Activated CD4-positive, CD25-positive, alpha-beta regulatory T cell treated with anti-CD3 and anti-CD28 coated beads, Interleukin-2, amount 50 U/mL, for 24 hours (primary cell): ENCODE results near the gene HAPLN2.

Source experiments
- ATAC-seq, 2 donors: fragments of 150-1000 bp; cut with Tn5 transposase; one replicate each; pipeline ENCODE4 v1.10.0; 2021; ENCODE audit warnings: mild to moderate bottlenecking in 1 of 2, moderate library complexity in 1 of 2

The HAPLN2 gene

GRCh38 chr1:156646738-156647211, 27.6 kb downstream of the HAPLN2 start:
- ATAC-seq, result no peak

DNA sequence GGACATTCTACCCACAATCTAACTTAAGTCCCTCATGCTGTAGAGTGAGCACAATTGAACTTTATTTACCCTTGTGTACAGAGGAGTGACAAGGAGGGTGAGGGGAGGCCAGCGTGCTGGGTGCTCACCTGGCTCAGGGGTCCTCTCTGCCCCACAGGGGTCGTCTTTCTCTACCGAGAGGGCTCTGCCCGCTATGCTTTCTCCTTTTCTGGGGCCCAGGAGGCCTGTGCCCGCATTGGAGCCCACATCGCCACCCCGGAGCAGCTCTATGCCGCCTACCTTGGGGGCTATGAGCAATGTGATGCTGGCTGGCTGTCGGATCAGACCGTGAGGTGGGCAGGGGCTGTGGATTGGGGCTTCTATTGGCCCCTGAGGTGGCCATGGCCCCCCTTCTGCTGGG, 28.1 kb downstream of the HAPLN2 start:
- no peak for ATAC-seq

DNA sequence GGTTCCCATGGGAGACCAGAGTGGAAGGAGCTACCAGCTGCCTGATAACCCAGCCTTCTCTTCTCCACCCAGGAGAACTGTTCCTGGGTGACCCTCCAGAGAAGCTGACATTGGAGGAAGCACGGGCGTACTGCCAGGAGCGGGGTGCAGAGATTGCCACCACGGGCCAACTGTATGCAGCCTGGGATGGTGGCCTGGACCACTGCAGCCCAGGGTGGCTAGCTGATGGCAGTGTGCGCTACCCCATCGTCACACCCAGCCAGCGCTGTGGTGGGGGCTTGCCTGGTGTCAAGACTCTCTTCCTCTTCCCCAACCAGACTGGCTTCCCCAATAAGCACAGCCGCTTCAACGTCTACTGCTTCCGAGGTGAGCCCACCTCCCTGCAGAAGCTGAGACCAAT, 29.3 kb downstream of the HAPLN2 start:
- no peak for ATAC-seq

DNA sequence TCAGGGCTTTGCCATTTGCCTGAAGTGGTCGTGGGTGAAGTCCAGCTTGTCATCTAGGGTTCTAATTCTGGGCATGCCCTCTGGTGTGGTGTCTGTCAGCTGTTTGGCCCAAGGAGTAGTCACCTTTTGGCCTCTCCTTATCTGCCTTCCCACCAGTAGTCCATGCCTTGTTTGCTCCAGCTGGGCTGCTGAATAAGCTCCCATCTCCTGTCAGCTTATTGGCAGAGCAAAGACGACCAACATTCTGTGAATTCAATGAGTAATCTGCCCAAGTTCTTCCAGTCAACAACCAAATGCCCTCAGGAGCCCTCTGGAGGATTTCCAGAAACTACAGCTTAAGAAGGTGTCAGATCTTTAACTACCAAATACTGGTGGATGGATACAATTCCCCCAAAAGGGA, 29.7 kb downstream of the HAPLN2 start:
- no peak for ATAC-seq

DNA sequence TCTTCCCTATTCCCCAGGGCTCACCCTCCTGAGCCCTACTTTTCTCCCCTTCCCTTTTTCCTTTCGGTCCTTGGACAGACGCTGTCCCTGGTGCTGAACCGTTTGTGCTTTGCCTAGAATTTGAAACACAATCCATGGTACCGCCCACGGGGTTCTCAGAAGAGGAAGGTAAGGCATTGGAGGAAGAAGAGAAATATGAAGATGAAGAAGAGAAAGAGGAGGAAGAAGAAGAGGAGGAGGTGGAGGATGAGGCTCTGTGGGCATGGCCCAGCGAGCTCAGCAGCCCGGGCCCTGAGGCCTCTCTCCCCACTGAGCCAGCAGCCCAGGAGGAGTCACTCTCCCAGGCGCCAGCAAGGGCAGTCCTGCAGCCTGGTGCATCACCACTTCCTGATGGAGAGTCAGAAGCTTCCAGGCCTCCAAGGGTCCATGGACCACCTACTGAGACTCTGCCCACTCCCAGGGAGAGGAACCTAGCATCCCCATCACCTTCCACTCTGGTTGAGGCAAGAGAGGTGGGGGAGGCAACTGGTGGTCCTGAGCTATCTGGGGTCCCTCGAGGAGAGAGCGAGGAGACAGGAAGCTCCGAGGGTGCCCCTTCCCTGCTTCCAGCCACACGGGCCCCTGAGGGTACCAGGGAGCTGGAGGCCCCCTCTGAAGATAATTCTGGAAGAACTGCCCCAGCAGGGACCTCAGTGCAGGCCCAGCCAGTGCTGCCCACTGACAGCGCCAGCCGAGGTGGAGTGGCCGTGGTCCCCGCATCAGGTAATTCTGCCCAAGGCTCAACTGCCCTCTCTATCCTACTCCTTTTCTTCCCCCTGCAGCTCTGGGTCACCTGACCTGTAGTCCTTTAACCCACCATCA, 33.1 kb downstream of the HAPLN2 start:
- no peak for ATAC-seq

DNA sequence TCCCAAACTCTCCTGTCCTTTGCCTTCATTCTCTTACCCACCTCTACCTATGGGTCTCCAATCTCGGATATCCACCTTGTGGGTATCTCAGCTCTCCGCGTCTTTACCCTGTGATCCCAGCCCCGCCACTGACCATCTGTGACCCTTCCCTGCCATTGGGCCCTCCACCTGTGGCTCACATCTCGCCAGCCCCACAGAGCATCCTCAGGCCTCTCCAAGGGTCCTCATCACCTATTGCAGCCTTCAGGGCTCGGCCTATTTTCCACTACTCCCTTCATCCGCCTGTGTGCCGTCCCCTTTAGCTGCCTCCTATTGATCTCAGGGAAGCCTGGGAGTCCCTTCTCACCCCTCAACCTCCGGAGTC, 33.8 kb downstream of the HAPLN2 start:
- no peak for ATAC-seq

DNA sequence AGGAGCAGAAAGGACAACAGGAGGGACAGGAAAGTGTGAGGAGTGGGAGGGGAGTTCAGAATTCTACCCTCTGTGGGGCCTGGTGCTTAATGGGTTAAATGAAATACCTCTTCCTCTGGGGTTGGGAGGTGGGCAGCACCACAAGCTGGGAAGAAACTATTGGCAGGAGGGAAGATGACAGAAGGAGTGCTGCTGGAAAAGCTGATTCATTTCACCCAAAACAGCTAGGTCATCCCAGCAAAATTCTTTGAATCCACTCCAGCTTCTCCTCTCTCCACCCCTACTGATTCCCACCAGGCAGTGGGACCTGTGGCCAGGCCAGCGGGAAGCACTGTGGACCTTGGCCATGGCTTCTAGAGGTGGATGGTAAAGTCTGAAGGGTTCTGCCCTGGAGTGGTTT, 35.5 kb downstream of the HAPLN2 start:
- ATAC-seq, result no peak

GRCh38 chr1:156655151-156655903, 36.1 kb downstream of the HAPLN2 start:
- ATAC-seq, result no peak

DNA sequence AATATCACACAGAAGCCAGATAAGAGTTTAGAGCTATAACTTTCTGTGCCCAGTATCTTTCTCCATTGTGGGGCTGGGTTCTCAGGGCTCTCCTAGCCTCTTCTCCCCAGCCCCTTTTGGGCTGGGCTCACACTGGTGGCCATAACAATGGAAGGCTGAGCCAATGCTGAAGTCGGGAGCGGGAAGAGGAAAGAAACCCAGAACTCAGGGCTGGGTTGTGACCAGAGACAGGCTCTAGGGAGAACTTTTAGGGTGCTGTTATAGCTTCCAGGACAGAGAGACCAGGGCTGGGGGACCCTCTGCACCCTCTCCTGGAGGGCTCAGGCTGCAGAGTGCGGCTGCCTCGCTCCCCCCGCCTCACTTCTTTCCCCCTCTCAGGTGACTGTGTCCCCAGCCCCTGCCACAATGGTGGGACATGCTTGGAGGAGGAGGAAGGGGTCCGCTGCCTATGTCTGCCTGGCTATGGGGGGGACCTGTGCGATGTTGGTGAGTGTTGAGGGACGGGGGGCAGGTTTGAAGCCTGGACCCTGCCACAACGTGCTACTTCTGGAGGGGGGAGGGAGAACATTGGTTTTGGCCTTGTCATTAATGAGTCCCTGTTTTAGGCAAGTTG, 36.8 kb downstream of the HAPLN2 start:
- ATAC-seq, result no peak

- ATAC-seq, result peak; percentile 50 to 58
Measured at GRCh38 chr1:156656806-156657740, 37.9 kb downstream of the HAPLN2 start.

DNA sequence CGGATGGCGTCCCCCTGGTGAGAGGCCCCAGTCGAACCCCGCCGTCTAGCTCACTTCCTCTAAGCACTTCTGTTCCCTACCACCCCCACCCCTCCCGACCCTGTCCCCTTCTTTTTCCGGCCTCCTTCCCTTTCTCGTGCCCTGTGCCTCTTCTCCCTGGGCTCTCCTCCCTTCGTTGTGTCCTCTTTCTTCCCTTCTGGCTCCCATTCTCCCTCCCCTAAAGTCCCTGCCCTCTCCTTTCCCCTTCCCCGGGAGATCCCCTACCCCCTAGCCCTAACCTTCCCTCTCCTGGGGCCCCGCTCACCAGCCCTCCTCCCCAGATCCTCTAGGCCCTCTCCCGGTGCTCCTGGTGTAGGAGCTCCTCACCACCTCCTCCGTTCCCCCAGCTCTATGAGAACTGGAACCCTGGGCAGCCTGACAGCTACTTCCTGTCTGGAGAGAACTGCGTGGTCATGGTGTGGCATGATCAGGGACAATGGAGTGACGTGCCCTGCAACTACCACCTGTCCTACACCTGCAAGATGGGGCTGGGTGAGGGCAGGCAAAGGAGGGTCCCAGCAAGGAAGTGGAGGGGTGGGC, 38.6 kb downstream of the HAPLN2 start:
- ATAC-seq, result no peak

DNA sequence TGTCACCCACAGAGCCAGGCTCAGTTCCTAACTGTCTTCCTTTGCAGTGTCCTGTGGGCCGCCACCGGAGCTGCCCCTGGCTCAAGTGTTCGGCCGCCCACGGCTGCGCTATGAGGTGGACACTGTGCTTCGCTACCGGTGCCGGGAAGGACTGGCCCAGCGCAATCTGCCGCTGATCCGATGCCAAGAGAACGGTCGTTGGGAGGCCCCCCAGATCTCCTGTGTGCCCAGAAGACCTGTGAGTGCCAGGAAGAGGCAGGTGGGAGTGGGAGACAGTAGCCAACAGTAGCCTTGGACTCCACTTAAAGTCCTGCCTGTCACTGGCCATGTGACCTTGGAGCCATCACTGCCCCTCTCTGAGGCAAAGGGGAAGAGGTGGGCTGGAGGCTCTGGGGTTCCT, 39.3 kb downstream of the HAPLN2 start:
- ATAC-seq, result no peak

DNA sequence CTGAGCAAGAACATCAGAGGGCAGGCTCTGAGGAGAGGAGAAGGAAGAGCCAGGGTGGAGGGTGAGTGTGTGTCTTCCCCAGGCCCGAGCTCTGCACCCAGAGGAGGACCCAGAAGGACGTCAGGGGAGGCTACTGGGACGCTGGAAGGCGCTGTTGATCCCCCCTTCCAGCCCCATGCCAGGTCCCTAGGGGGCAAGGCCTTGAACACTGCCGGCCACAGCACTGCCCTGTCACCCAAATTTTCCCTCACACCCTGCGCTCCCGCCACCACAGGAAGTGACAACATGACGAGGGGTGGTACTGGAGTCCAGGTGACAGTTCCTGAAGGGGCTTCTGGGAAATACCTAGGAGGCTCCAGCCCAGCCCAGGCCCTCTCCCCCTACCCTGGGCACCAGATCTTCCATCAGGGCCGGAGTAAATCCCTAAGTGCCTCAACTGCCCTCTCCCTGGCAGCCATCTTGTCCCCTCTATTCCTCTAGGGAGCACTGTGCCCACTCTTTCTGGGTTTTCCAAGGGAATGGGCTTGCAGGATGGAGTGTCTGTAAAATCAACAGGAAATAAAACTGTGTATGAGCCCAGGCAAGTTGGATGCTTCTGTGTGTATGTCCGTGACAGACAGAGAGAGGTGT, 39.8 kb downstream of the HAPLN2 start:
- ATAC-seq, result no peak

DNA sequence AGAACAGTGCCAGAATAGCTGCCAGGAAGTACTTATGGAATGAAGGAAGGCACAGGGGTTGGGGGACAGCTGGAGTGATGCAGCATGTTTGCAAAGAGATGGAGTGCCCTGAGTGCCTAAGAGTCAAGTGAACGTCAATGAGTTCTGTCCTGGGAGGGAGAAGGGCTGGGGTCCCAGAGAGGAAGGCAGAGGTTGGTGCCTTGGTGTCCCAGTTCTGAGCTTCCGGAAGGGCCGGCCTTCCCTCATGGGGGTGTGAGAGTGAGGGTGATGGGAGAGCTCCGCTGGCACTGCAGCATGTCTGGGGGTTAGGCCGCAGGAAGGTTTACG, 40.4 kb downstream of the HAPLN2 start:
- no peak for ATAC-seq

DNA sequence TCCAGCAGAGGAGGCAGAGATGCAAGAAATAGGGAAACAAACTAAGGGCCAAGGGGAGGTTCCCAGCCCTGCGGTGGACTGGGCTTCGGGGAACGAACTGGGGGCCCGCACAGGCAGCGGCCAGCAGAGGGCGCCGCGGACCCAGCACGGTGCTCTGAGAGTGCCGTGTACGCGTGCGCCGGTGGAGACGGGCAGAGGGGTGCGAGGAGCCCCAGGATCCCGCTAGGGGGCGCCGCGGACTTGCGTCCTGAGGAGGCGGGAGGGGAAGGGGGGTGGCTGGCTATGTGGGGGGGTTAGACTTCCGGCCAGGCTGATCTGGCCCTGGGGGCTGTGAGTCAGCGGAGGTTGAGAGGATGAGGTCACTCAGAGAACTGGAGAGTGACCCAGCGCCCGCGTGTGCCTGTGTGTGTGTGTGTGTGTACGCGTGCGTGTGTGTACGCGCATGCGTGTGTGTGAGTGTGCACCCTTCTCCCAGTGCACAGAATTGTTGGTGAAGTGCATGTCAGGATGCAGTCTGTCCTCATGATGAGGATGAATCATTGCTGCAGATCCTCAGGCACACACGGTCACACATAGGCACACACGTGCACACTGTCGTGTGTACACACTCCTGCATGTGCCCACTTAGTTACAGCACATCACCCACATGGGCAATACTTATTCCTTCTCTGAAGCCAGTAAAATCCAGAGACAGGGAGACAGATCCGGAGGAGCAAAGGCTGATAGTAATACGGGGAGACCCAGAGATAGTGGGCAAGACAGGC, 41.0 kb downstream of the HAPLN2 start:
- ATAC-seq, result peak; percentile 78 to 86

GRCh38 chr1:156660752-156661112, 41.5 kb downstream of the HAPLN2 start:
- no peak for ATAC-seq

- ATAC-seq, result no peak
Measured at GRCh38 chr1:156662005-156662799, 43.0 kb downstream of the HAPLN2 start.

- no peak for ATAC-seq
Measured at GRCh38 chr1:156662800-156663055, 43.5 kb downstream of the HAPLN2 start.

DNA sequence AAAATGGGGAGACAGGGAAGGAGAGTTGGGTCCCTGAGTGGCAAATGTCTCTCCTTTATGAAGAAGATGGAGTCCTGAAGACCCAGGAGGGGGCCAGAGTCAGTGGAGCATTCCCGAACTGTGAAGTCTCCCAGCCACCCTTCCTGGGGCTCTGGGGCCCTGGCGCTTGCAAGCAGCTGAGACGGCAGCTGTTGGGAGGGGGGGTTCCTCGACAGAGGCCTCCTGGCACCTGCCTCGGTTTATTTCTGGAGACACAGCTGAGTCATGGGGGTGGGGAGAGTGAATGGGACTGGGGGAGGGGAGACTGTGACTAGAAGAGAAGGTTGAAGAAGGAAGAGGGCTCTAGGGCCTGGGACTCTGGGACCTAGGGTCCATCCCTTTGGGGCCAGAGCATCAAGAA, 44.0 kb downstream of the HAPLN2 start:
- ATAC-seq, result no peak

DNA sequence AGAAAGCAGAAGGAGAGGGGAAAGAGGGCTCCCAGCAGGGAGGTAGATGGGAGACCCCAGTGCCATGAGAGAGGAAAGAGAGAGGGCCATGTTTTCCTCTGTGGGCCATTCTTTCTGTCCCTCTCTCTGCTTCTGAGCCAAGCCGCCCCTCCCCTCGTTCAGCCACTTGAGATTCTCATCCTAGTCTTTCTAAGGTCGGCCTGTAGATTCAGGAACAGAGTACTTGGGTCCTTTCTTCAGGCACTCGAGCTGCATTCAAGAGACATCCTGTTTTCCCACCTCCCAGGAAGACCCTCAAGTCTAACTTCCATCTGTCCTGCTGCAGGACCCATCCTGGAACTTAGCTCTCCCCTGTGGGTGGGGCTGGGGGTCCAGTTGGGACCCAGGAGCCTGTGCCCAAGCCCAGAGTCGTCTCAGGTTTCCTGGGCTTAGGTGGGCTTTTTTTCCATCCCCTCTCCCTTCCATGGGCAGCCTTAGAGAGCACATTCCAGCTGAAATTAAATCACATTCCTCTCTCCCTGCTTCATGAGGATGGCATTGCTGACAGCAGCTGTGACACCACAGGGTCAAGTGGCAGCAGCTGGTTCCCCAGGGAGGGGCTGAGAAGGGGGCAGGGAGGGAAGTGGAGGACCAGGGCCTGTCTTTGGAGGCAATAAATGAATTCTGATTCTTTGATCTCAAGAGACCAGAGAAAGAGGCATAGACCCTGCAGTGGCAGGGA, 45.0 kb downstream of the HAPLN2 start:
- ATAC-seq, result no peak
